GM12878 (cell line): ENCODE results near the gene SPARC. TPM values are rescaled to one million over a fixed set of nuclear protein-coding genes. Genes with fewer than 3 reads are reported as not detected.

Experiments
- ATF2 ChIP-seq: IDR thresholded peaks from 2 replicates; pipeline ENCODE4 v1.6.1; 2012; ENCODE audit warnings: low read length, inconsistent platforms
- CEBPB ChIP-seq, 2 experiments: fragments of 150-350 bp in 1 of 2; IDR thresholded peaks; 2 replicates each; pipeline ENCODE4 v1.6.1; 2012 to 2014; ENCODE audit warnings: low read depth in 2 of 2, low read length in 2 of 2, borderline replicate concordance in 1 of 2, inconsistent platforms in 1 of 2
- CEBPZ ChIP-seq: fragments of 150-350 bp; IDR thresholded peaks from 2 replicates; pipeline ENCODE4 v1.6.1; 2016; ENCODE audit warnings: low read depth, low read length
- CTCF ChIP-seq, 3 experiments: IDR thresholded peaks in 2 of 3; conservative IDR thresholded peaks in 1 of 3; 2 replicates each; pipeline ENCODE4 v1.5.1; 2011; ENCODE audit warnings: low read depth in 3 of 3, low read length in 3 of 3, mild to moderate bottlenecking in 3 of 3, control low read depth in 2 of 3, moderate library complexity in 2 of 3, inconsistent platforms in 1 of 3, mixed read lengths in 1 of 3; ENCODE audit not compliant: control insufficient read depth in 2 of 3, insufficient read depth in 1 of 3; ENCODE audit errors: extremely low read depth in 1 of 3
- EED ChIP-seq: sonication (generic); IDR thresholded peaks from 2 replicates; pipeline ENCODE4 v1.6.1; 2016; ENCODE audit warnings: antibody characterized with exemption, low read depth
- ETV6 ChIP-seq, 2 experiments: fragments of 450-650 bp in 1 of 2; IDR thresholded peaks in 1 of 2; conservative IDR thresholded peaks in 1 of 2; 2 replicates each; pipeline ENCODE4 v1.6.1; 2014; ENCODE audit warnings: antibody characterized with exemption in 1 of 2, borderline replicate concordance in 1 of 2, low read depth in 1 of 2, mild to moderate bottlenecking in 1 of 2, moderate library complexity in 1 of 2
- MEF2B ChIP-seq: fragments of 450-650 bp; IDR thresholded peaks from 2 replicates; pipeline ENCODE4 v1.6.1; 2018; ENCODE audit warnings: mild to moderate bottlenecking, moderate library complexity; ENCODE audit not compliant: partially characterized antibody, poor library complexity, severe bottlenecking
- MTA3 ChIP-seq: IDR thresholded peaks from 2 replicates; pipeline ENCODE4 v1.6.1; 2012; ENCODE audit warnings: low read length, inconsistent platforms, borderline replicate concordance
- MYC ChIP-seq: IDR thresholded peaks from 2 replicates; pipeline ENCODE4 v1.6.1; 2011; ENCODE audit warnings: mild to moderate bottlenecking, low read length, moderate library complexity, inconsistent platforms; ENCODE audit not compliant: insufficient read depth, insufficient replicate concordance, insufficient read length, severe bottlenecking
- NR2C2 ChIP-seq: IDR thresholded peaks from 2 replicates; pipeline ENCODE4 v1.6.1; 2011; ENCODE audit warnings: borderline replicate concordance, low read depth; ENCODE audit not compliant: control insufficient read depth, insufficient read length
- POU2F2 ChIP-seq: IDR thresholded peaks from 3 replicates; pipeline ENCODE4 v1.6.1; 2011; ENCODE audit warnings: low read depth, mild to moderate bottlenecking, low read length, borderline replicate concordance
- RCOR1 ChIP-seq: conservative IDR thresholded peaks from 2 replicates; pipeline ENCODE4 v1.6.1; 2012; ENCODE audit warnings: low read depth, low read length, improper control_type of control experiment
- RFX5 ChIP-seq: IDR thresholded peaks from 2 replicates; pipeline ENCODE4 v1.6.1; 2011; ENCODE audit warnings: low read depth, low read length, improper control_type of control experiment
- SMARCA5 ChIP-seq: fragments of 450-650 bp; IDR thresholded peaks from 2 replicates; pipeline ENCODE4 v1.6.1; 2017; ENCODE audit warnings: mild to moderate bottlenecking
- SP1 ChIP-seq: IDR thresholded peaks from one replicate; pipeline ENCODE4 v1.6.1; 2011; ENCODE audit warnings: low read depth, low read length
- SPI1 ChIP-seq: IDR thresholded peaks from 2 replicates; pipeline ENCODE4 v1.6.1; 2011; ENCODE audit warnings: low read depth, mild to moderate bottlenecking, low read length, moderate library complexity, borderline replicate concordance; ENCODE audit not compliant: insufficient read depth
- SREBF1 ChIP-seq: IDR thresholded peaks from 2 replicates; pipeline ENCODE4 v1.6.1; 2012; ENCODE audit warnings: mild to moderate bottlenecking, low read length
- STAT1 ChIP-seq: fragments of 450-650 bp; conservative IDR thresholded peaks from 2 replicates; pipeline ENCODE4 v1.6.1; 2014; ENCODE audit warnings: antibody characterized with exemption, mild to moderate bottlenecking
- STAT3 ChIP-seq: IDR thresholded peaks from 2 replicates; pipeline ENCODE4 v1.6.1; 2011; ENCODE audit warnings: low read depth, low read length, improper control_type of control experiment
- TCF12 ChIP-seq: IDR thresholded peaks from 2 replicates; pipeline ENCODE4 v1.6.1; 2011; ENCODE audit warnings: low read depth, mild to moderate bottlenecking, low read length
- TCF3 ChIP-seq: IDR thresholded peaks from 2 replicates; pipeline ENCODE4 v1.6.1; 2012; ENCODE audit warnings: low read depth, mild to moderate bottlenecking, low read length, borderline replicate concordance; ENCODE audit not compliant: insufficient read depth
- ZBED1 ChIP-seq: IDR thresholded peaks from 2 replicates; pipeline ENCODE4 v1.6.1; 2016; ENCODE audit warnings: borderline replicate concordance
- ZNF622 ChIP-seq: fragments of 450-650 bp; IDR thresholded peaks from 2 replicates; pipeline ENCODE4 v1.6.1; 2017; ENCODE audit warnings: mild to moderate bottlenecking, inconsistent platforms
- polyA plus RNA-seq, 11 experiments: library from polyadenylated mRNA; depleted of rRNA in 4 of 11; unstranded in 6 of 11; stranded (reverse) in 5 of 11; fragments of >200 nt; fragmentation: Nextera tagmentation in 4 of 11; fragmentation: Illumina TruSeq in 1 of 11; extraction: Ambion mirVana in 4 of 11; extraction: Trizol in 1 of 11; gene quantifications; 1 replicate in 1 of 11; 2 replicates in 10 of 11; pipeline versions ENCODE4 v1.2.1 to v1.2.3, GENCODE V29; 2011 to 2016; ENCODE audit warnings: inconsistent platforms in 2 of 11, missing spikeins in 2 of 11, low read depth in 1 of 11
- total RNA-seq, 4 experiments: library from RNA; depleted of rRNA in 3 of 4; stranded (reverse); fragments of >200 nt in 3 of 4; fragmentation: Illumina TruSeq in 1 of 4; extraction: Trizol in 1 of 4; gene quantifications; 2 replicates each; pipeline versions ENCODE4 v1.2.1 to v1.2.3, GENCODE V29; 2013 to 2021

The SPARC gene
- total and polyA plus RNA-seq, 10 of the 15 experiments (the other 5 are each of a cell fraction or from before 2014, with no cell fraction given), result 29.6 to 154 (median 57.0) TPM

GRCh38 chr5:151721087-151721646 lies 34.5 kb upstream of the SPARC start (continued):
- TF ChIP-seq CEBPZ (no peak), CEBPB (IDR thresholded peaks at IDR 0.05; ENCODE audit: borderline replicate concordance in 1 of 2, low read depth in 2 of 2, low read length in 2 of 2) (no peak), ETV6 (conservative IDR thresholded peaks at IDR 0.05 in 1 of 2, IDR thresholded peaks at IDR 0.05 in 1 of 2; ENCODE audit: borderline replicate concordance in 1 of 2, low read depth in 1 of 2) (peak in 1 of 2 experiments; percentile 37; a peak in 2 of 4 replicates), ZBED1 (peak; percentile 65; the same call in 1 of the 2 replicates), NR2C2 (no peak), STAT3 (0 out of 2 replicates have a peak, but pooled peaks have one; percentile 18), MEF2B (peak; percentile 80), MYC (no peak), SMARCA5 (peak; percentile 78), SP1 (no peak), CTCF (IDR thresholded peaks at IDR 0.05 in 2 of 3, conservative IDR thresholded peaks at IDR 0.05 in 1 of 3; ENCODE audit: control insufficient read depth in 2 of 3, extremely low read depth in 1 of 3, insufficient read depth in 1 of 3, low read depth in 3 of 3, low read length in 3 of 3) (peak in 1 of 3 experiments; percentile 36; a peak in 2 of 6 replicates), SPI1 (0 out of 2 replicates have a peak, but pooled peaks have one; percentile 26), RFX5 (no peak), STAT1 (0 out of 2 replicates have a peak, but pooled peaks have one; percentile 64), ATF2 (peak; percentile 71; the same call in 1 of the 2 replicates), RCOR1 (0 out of 2 replicates have a peak, but pooled peaks have one; percentile 10), MTA3 (peak; percentile 24; the same call in 1 of the 2 replicates), EED (peak; percentile 61; the same call in 1 of the 2 replicates), TCF3 (0 out of 2 replicates have a peak, but pooled peaks have one; percentile 12), POU2F2 (peak; percentile 91; the same call in 2 of the 3 replicates), SREBF1 (no peak), ZNF622 (no peak), TCF12 (0 out of 2 replicates have a peak, but pooled peaks have one; percentile 10)
